OCI-LY1 (cell line): ENCODE measurements around the gene MESD.

Experiments used
- H2AFZ ChIP-seq: fragments of 200-600 bp; sonication (generic), shearing (Covaris generic); 2 replicates; pipeline ENCODE4 v1.6.0; 2014; ENCODE audit warnings: antibody characterized with exemption, mild to moderate bottlenecking, low read length
- H3F3A ChIP-seq: fragments of 200-600 bp; sonication (generic), shearing (Covaris generic); 2 replicates; pipeline ENCODE4 v1.6.0; 2014; ENCODE audit warnings: mild to moderate bottlenecking, antibody characterized with exemption, low read length, moderate library complexity; ENCODE audit not compliant: insufficient read depth
- H3K27ac ChIP-seq: fragments of 200-600 bp; sonication (generic); 2 replicates; pipeline ENCODE4 v1.5.1; 2014; ENCODE audit warnings: low read length, mixed run types, mild to moderate bottlenecking, low read depth; ENCODE audit not compliant: poor library complexity, severe bottlenecking
- H3K27me3 ChIP-seq: fragments of 200-600 bp; sonication (generic); 2 replicates; pipeline ENCODE4 v1.6.0; 2014; ENCODE audit warnings: antibody characterized with exemption, mild to moderate bottlenecking, low read length, moderate library complexity; ENCODE audit not compliant: insufficient read depth
- H3K36me3 ChIP-seq: fragments of 200-600 bp; sonication (generic); 2 replicates; pipeline ENCODE4 v1.6.1; 2014; ENCODE audit warnings: mild to moderate bottlenecking, antibody characterized with exemption, low read length, moderate library complexity, mixed read lengths; ENCODE audit not compliant: insufficient read depth
- H3K4me1 ChIP-seq: fragments of 200-600 bp; sonication (generic); 2 replicates; pipeline ENCODE4 v1.5.1; 2014; ENCODE audit warnings: mild to moderate bottlenecking, low read length, moderate library complexity; ENCODE audit not compliant: insufficient read depth, severe bottlenecking
- H3K4me2 ChIP-seq: fragments of 200-600 bp; sonication (generic), shearing (Covaris generic); 2 replicates; pipeline ENCODE4 v1.6.1; 2014; ENCODE audit warnings: low read length
- H3K4me3 ChIP-seq: fragments of 200-600 bp; sonication (generic); 2 replicates; pipeline ENCODE4 v1.5.1; 2014; ENCODE audit warnings: low read length, low read depth, mild to moderate bottlenecking, mixed read lengths; ENCODE audit not compliant: poor library complexity, severe bottlenecking
- H3K79me2 ChIP-seq: fragments of 200-600 bp; shearing (Covaris generic); 2 replicates; pipeline ENCODE4 v1.6.1; 2016; ENCODE audit warnings: mixed run types, low read length, mixed read lengths; ENCODE audit not compliant: insufficient read depth
- H3K9ac ChIP-seq: fragments of 200-600 bp; sonication (generic), shearing (Covaris generic); 2 replicates; pipeline ENCODE4 v1.6.1; 2014; ENCODE audit warnings: mild to moderate bottlenecking, low read length, mixed read lengths
- H3K9me2 ChIP-seq: fragments of 200-600 bp; sonication (generic), shearing (Covaris generic); 2 replicates; pipeline ENCODE4 v1.6.1; 2014; ENCODE audit warnings: low read depth, mild to moderate bottlenecking, low read length, mixed read lengths
- H3K9me3 ChIP-seq: fragments of 200-600 bp; shearing (Covaris generic); 2 replicates; pipeline ENCODE4 v1.6.1; 2014; ENCODE audit warnings: low read length, mixed read lengths
- H4K20me1 ChIP-seq: fragments of 200-600 bp; sonication (generic), shearing (Covaris generic); 2 replicates; pipeline ENCODE4 v1.6.0; 2016; ENCODE audit warnings: mild to moderate bottlenecking, low read length; ENCODE audit not compliant: insufficient read depth
- EZH2 ChIP-seq: fragments of 200-600 bp; sonication (generic), shearing (Covaris generic); IDR thresholded peaks from 2 replicates; pipeline ENCODE4 v1.8.0; 2017; ENCODE audit warnings: borderline replicate concordance, mixed run types, mild to moderate bottlenecking, antibody characterized with exemption, low read length, moderate library complexity, mixed read lengths
- TF ChIP-seq, protein P1 (sequence below): fragments of 200-600 bp; sonication (generic), shearing (Covaris generic); IDR thresholded peaks from 2 replicates; pipeline ENCODE4 v1.5.1; 2017; ENCODE audit warnings: mild to moderate bottlenecking, antibody characterized with exemption, low read length, moderate library complexity, mixed read lengths

Gene MESD

DNA sequence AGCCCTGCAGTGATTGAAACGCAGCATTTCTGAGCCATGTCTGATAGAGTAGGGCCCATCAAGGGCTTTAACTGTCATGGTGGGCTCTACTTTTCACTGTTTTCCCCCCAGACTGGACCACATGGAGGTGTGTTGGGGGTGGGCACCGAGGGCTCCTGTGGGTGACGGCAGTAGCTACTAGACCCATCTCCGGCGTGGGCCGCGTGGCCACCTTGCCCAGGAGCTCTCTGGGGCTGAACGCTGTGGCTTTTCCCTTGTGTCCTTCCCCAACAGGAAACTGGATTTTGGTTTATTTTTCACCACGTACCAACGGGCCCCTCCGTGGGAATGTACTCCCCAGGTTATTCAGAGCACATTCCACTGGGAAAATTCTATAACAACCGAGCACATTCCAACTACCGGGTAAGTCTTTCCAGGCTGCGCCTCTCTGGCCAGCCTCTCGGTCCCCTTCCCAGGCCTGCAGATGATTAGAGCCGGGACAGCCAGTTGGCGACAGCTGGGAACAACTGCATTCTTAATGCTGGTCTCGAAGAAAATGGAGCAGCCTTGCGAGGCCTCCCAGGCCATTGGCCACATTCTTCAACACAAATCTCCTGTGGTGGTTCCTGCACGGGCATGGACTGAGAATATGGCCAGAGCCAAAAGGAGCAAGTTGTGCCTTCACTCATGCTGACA lies 67.7 kb downstream of the MESD start:
- H3K79me2 ChIP-seq = no peaks in the 10 kb centered on the region
- H3K4me3 ChIP-seq = no peak overlapping the region
- H3K9me2 ChIP-seq = no peaks in the 10 kb centered on the region
- no peaks in the 10 kb centered on the region for H3K36me3 ChIP-seq
- TF ChIP-seq, protein P1, sequence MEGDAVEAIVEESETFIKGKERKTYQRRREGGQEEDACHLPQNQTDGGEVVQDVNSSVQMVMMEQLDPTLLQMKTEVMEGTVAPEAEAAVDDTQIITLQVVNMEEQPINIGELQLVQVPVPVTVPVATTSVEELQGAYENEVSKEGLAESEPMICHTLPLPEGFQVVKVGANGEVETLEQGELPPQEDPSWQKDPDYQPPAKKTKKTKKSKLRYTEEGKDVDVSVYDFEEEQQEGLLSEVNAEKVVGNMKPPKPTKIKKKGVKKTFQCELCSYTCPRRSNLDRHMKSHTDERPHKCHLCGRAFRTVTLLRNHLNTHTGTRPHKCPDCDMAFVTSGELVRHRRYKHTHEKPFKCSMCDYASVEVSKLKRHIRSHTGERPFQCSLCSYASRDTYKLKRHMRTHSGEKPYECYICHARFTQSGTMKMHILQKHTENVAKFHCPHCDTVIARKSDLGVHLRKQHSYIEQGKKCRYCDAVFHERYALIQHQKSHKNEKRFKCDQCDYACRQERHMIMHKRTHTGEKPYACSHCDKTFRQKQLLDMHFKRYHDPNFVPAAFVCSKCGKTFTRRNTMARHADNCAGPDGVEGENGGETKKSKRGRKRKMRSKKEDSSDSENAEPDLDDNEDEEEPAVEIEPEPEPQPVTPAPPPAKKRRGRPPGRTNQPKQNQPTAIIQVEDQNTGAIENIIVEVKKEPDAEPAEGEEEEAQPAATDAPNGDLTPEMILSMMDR = no peak
- no peak for TF ChIP-seq EZH2
- no peak overlapping the region for H2AFZ ChIP-seq
- no peaks in the 10 kb centered on the region for H3K9me3 ChIP-seq
- no peaks in the 10 kb centered on the region for H4K20me1 ChIP-seq
- H3K9ac ChIP-seq = no peak overlapping the region
- no peaks in the 10 kb centered on the region for H3F3A ChIP-seq
- H3K27me3 ChIP-seq = no peaks in the 10 kb centered on the region
- H3K4me1 ChIP-seq = no peaks in the 10 kb centered on the region
- no peak overlapping the region for H3K27ac ChIP-seq
- H3K4me2 ChIP-seq = no peak overlapping the region

DNA sequence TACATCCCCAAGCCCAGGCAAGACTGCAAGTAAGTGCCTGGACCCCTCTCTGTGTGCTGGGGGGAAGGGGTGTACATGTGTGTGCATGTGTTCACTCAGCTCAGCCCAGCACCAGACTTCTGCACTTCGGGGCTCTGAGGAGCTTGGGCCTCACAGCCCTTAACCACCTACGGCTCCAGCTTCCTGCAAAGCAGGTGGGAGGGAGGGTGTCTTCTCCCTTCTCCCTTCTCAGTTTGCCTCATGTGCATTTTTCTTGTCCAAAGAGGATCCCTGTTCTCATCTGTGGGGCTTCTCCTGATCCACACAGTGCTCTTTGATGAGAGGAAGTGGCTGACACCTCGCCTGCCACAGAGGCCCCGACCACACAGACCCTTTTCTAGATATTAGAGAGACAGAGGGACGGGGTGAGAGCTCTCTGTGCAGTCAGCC lies 69.3 kb downstream of the MESD start:
- no peak overlapping the region for H3K27ac ChIP-seq
- H3K4me2 ChIP-seq = no peak overlapping the region
- no peaks in the 10 kb centered on the region for H3K79me2 ChIP-seq
- H3K4me1 ChIP-seq = no peaks in the 10 kb centered on the region
- no peaks in the 10 kb centered on the region for H3K27me3 ChIP-seq
- H4K20me1 ChIP-seq = no peaks in the 10 kb centered on the region
- TF ChIP-seq, protein P1 = no peak
- no peak for TF ChIP-seq EZH2
- no peaks in the 10 kb centered on the region for H3K9me3 ChIP-seq
- no peaks in the 10 kb centered on the region for H3K36me3 ChIP-seq
- H2AFZ ChIP-seq = no peak overlapping the region
- H3K9ac ChIP-seq = no peak overlapping the region
- H3F3A ChIP-seq = no peaks in the 10 kb centered on the region
- H3K4me3 ChIP-seq = no peak overlapping the region
- H3K9me2 ChIP-seq = no peaks in the 10 kb centered on the region

DNA sequence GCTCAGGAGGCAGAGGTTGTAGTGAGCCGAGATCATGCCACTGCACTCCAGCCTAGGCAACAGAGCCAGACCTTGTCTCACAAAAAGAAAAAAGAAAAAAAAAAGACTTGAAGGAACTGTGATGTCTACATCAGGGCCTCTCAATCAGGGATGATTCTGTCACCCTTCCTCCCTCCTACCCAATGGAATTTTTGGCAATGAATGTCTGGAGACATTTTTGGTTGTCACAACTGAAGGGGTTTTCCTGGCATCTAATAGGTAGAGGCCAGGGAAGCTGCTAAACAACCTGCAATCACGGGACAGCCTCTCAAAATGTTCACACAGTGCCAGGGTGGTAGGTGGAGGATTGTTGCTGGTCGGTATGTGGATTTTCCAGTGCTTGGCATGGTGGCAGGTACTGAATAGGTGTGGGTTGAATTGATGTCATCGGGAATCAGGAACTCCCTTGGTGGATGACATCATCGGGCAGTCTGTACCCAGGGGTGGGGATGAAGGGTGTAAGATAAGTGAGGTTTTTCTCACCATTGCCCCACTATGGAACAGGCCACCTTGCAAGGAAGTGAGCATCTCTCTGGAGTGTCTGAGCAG lies 71.3 kb downstream of the MESD start:
- H3K27ac ChIP-seq = no peak overlapping the region
- no peaks in the 10 kb centered on the region for H3K27me3 ChIP-seq
- no peak for TF ChIP-seq EZH2
- TF ChIP-seq, protein P1 = no peak

More for the DNA sequence above, 71.3 kb downstream of the MESD start:
- no peak overlapping the region for H3K9ac ChIP-seq
- H3F3A ChIP-seq = no peaks in the 10 kb centered on the region
- H2AFZ ChIP-seq = no peak overlapping the region
- no peak overlapping the region for H3K4me3 ChIP-seq
- H3K9me3 ChIP-seq = no peaks in the 10 kb centered on the region
- no peak overlapping the region for H3K4me2 ChIP-seq
- H3K4me1 ChIP-seq = no peaks in the 10 kb centered on the region
- H4K20me1 ChIP-seq = no peaks in the 10 kb centered on the region
- H3K36me3 ChIP-seq = no peaks in the 10 kb centered on the region
- H3K79me2 ChIP-seq = no peaks in the 10 kb centered on the region
- H3K9me2 ChIP-seq = no peaks in the 10 kb centered on the region
